Measurements from ENCODE around the gene CACNA1H. TPM values are rescaled to one million over a fixed set of nuclear protein-coding genes. Genes with fewer than 3 reads are reported as not detected.

Gene CACNA1H
- total and polyA plus RNA-seq, 2 of the 8 experiments (the other 6 are each of a cell fraction or from before 2014, with no cell fraction given): 14.0 to 28.7 TPM

- no peak for TF ChIP-seq SAP30 (IDR thresholded peaks at IDR 0.05; ENCODE audit: insufficient read depth, insufficient replicate concordance, low read length)
- no peak for TF ChIP-seq POLR2A (IDR thresholded peaks at IDR 0.05; ENCODE audit: control extremely low read depth in 1 of 2, low read depth in 2 of 2, low read length in 2 of 2)
- TF ChIP-seq SP2 (IDR thresholded peaks at IDR 0.05; ENCODE audit: low read length): no peak
- TF ChIP-seq HDAC2 (IDR thresholded peaks at IDR 0.05; ENCODE audit: borderline replicate concordance in 1 of 2, low read depth in 2 of 2, low read length in 2 of 2): no peak
- no peak for TF ChIP-seq ASH2L (IDR thresholded peaks at IDR 0.05; ENCODE audit: low read length)
Measured at GRCh38 chr16:1141191-1141590, 11.7 kb upstream of the CACNA1H start (continued).
